Neural cell (in vitro differentiated cells): ENCODE data around the gene SGSH. TPM values are rescaled to one million over a fixed set of nuclear protein-coding genes. Genes with fewer than 3 reads are reported as not detected.

Source experiments
- H2AFZ ChIP-seq: fragments of 200-600, 300-800 bp; sonication (generic), shearing (Covaris generic); 2 replicates; pipeline ENCODE4 v1.6.0; 2014; ENCODE audit warnings: low read depth, mild to moderate bottlenecking, antibody characterized with exemption, low read length, moderate library complexity
- H3F3A ChIP-seq: fragments of 200-600 bp; shearing (Covaris generic); 2 replicates; pipeline ENCODE4 v1.6.1; 2016; ENCODE audit warnings: mild to moderate bottlenecking, moderate library complexity, mixed read lengths, antibody characterized with exemption, low read length; ENCODE audit not compliant: insufficient read depth, poor library complexity, severe bottlenecking
- H3K27ac ChIP-seq: fragments of 200-600, 300-800 bp; sonication (generic), shearing (Covaris generic); 2 replicates; pipeline ENCODE4 v1.5.1; 2014; ENCODE audit warnings: mild to moderate bottlenecking, low read length, moderate library complexity
- H3K27me3 ChIP-seq: fragments of 300-800, 200-600 bp; sonication (generic), shearing (Covaris generic); 2 replicates; pipeline ENCODE4 v1.6.0; 2014; ENCODE audit warnings: mild to moderate bottlenecking, low read depth, low read length, moderate library complexity; ENCODE audit not compliant: insufficient read depth
- H3K36me3 ChIP-seq: fragments of 300-800, 200-600 bp; sonication (generic), shearing (Covaris generic); 2 replicates; pipeline ENCODE4 v1.5.1; 2014; ENCODE audit warnings: mild to moderate bottlenecking, antibody characterized with exemption, low read length, moderate library complexity; ENCODE audit not compliant: insufficient read depth
- H3K4me2 ChIP-seq: fragments of 300-800, 200-600 bp; sonication (generic), shearing (Covaris generic); 2 replicates; pipeline ENCODE4 v1.6.0; 2014; ENCODE audit warnings: mild to moderate bottlenecking, low read length
- H3K4me3 ChIP-seq: fragments of 300-800, 200-600 bp; sonication (generic), shearing (Covaris generic); 2 replicates; pipeline ENCODE4 v1.5.1; 2014; ENCODE audit warnings: mild to moderate bottlenecking, low read length, moderate library complexity
- H3K79me2 ChIP-seq: fragments of 200-600 bp; shearing (Covaris generic); replicated peaks from 2 replicates; pipeline ENCODE4 v1.6.0; 2014; ENCODE audit warnings: mild to moderate bottlenecking, low read length, moderate library complexity; ENCODE audit not compliant: insufficient read depth
- H3K9ac ChIP-seq: fragments of 300-800, 200-600 bp; sonication (generic), shearing (Covaris generic); 2 replicates; pipeline ENCODE4 v1.6.1; 2016; ENCODE audit warnings: mild to moderate bottlenecking, low read length, mixed read lengths
- H3K9me2 ChIP-seq: fragments of 200-600 bp; shearing (Covaris generic); 2 replicates; pipeline ENCODE4 v1.6.1; 2016; ENCODE audit warnings: mild to moderate bottlenecking, low read length, mixed read lengths; ENCODE audit not compliant: insufficient read depth
- H3K9me3 ChIP-seq: fragments of 200-600, 300-800 bp; sonication (generic), shearing (Covaris generic); 2 replicates; pipeline ENCODE4 v1.6.1; 2016; ENCODE audit warnings: mild to moderate bottlenecking, mixed run types, low read length, moderate library complexity, mixed read lengths
- H4K20me1 ChIP-seq: fragments of 200-600 bp; shearing (Covaris generic); 2 replicates; pipeline ENCODE4 v1.6.1; 2016; ENCODE audit warnings: mild to moderate bottlenecking, mixed run types; ENCODE audit not compliant: insufficient read depth
- EP300 ChIP-seq: fragments of 450-650 bp; conservative IDR thresholded peaks from 2 replicates; pipeline ENCODE4 v1.6.1; 2014; ENCODE audit warnings: antibody characterized with exemption, mild to moderate bottlenecking, moderate library complexity; ENCODE audit not compliant: poor library complexity, severe bottlenecking
- EZH2 ChIP-seq: fragments of 200-600, 300-800 bp; shearing (Covaris generic), sonication (generic); IDR thresholded peaks from 2 replicates; pipeline ENCODE4 v1.6.1; 2014; ENCODE audit warnings: antibody characterized with exemption, low read length, borderline replicate concordance, mild to moderate bottlenecking; ENCODE audit not compliant: insufficient read depth, poor library complexity, severe bottlenecking
- MXI1 ChIP-seq: fragments of 450-650 bp; conservative IDR thresholded peaks from 2 replicates; pipeline ENCODE4 v1.6.1; 2014; ENCODE audit warnings: antibody characterized with exemption, mild to moderate bottlenecking; ENCODE audit not compliant: poor library complexity, severe bottlenecking
- POLR2AphosphoS5 ChIP-seq: IDR thresholded peaks from 2 replicates; pipeline ENCODE4 v1.6.1; 2012
- RAD21 ChIP-seq: fragments of 450-650 bp; conservative IDR thresholded peaks from 2 replicates; pipeline ENCODE4 v1.6.1; 2014; ENCODE audit warnings: antibody characterized with exemption, mild to moderate bottlenecking, moderate library complexity
- SMC3 ChIP-seq: fragments of 450-650 bp; conservative IDR thresholded peaks from 2 replicates; pipeline ENCODE4 v1.6.1; 2014; ENCODE audit warnings: antibody characterized with exemption, mild to moderate bottlenecking, moderate library complexity; ENCODE audit not compliant: poor library complexity
- TAF1 ChIP-seq: IDR thresholded peaks from 2 replicates; pipeline ENCODE4 v1.6.1; 2012; ENCODE audit warnings: low read depth
- polyA minus RNA-seq: library from RNA; depleted of rRNA, polyadenylated mRNA; stranded (reverse); fragments of >200 nt; gene quantifications from 2 replicates; pipeline ENCODE4 v1.2.3, GENCODE V29; 2014
- polyA plus RNA-seq: library from polyadenylated mRNA; depleted of rRNA; stranded (reverse); fragments of >200 nt; gene quantifications from 2 replicates; pipeline ENCODE4 v1.2.3, GENCODE V29; 2014
- TF ChIP-seq, protein P1 (sequence below): fragments of 450-650 bp; IDR thresholded peaks from 2 replicates; pipeline ENCODE4 v1.5.1; 2014; ENCODE audit warnings: antibody characterized with exemption, mild to moderate bottlenecking, moderate library complexity; ENCODE audit not compliant: poor library complexity, severe bottlenecking
- TF ChIP-seq, protein P2 (sequence below): IDR thresholded peaks from 2 replicates; pipeline ENCODE4 v1.6.1; 2012; ENCODE audit warnings: borderline replicate concordance

SGSH gene
- polyA plus RNA-seq (8.0 and 9.3 TPM in 2 replicates), polyA minus RNA-seq (6.1 and 11.0 TPM in 2 replicates)

DNA sequence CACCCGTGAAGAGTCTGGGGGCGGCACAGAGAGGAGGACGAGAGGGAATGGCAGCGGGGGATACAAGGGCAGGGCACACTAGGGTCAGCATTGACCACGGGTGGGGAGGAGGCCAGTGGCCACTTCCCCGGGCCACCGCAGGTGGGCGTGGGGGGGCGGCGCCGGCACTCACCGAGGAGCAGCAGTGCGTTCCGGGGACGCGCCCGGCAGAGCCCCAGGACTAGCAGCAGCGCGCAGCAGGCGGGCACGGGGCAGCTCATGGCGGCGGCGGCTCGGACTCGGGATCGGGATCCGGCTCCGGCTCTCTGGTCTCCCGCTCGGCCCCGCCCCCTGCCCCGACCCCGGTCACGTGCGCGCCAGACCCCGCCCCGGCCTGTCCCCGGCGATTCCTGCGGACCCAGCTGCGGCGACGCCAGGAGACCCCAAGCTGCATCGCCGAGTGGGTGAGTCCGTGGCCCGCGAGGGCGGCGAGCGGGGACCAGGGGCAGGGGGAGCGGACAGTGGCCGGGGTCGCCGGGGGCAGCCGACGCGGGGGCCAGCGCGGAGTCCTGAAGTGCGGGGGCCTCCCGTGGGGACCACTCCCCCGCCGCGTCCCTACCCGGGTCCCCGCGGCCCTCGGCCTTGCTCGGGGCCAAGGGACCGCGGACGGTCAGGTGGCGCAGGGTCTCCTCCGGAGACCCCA is at the start of gene SGSH, which contains the start of gene SLC26A11:
SGSH (minus strand) TSS at position 280 of the 682 bp plus-strand sequence; CDS start at position 260, 20 bp downstream.
SLC26A11 (plus strand) TSS at position 374 of the 682 bp plus-strand sequence. CDS start 1,134 bp downstream, outside the sequence.
- Histone ChIP-seq H3K27ac (no peak within 1 kb of the TSS), H3K9me2 (no peaks in the 10 kb centered on the region), H3K79me2 (no peaks in the 10 kb centered on the region), H3K4me2 (peak within 1 kb of the TSS; percentile 82), H3K9me3 (no peaks in the 10 kb centered on the region), H3K9ac (peak within 1 kb of the TSS; percentile 69), H3F3A (no peaks in the 10 kb centered on the region), H2AFZ (peak within 1 kb of the TSS; percentile 40), H3K4me3 (peak within 1 kb of the TSS; percentile 85), H3K27me3 (no peaks in the 10 kb centered on the region), H3K36me3 (no peaks in the 10 kb centered on the region), H4K20me1 (no peaks in the 10 kb centered on the region)
- TF ChIP-seq, protein P1, sequence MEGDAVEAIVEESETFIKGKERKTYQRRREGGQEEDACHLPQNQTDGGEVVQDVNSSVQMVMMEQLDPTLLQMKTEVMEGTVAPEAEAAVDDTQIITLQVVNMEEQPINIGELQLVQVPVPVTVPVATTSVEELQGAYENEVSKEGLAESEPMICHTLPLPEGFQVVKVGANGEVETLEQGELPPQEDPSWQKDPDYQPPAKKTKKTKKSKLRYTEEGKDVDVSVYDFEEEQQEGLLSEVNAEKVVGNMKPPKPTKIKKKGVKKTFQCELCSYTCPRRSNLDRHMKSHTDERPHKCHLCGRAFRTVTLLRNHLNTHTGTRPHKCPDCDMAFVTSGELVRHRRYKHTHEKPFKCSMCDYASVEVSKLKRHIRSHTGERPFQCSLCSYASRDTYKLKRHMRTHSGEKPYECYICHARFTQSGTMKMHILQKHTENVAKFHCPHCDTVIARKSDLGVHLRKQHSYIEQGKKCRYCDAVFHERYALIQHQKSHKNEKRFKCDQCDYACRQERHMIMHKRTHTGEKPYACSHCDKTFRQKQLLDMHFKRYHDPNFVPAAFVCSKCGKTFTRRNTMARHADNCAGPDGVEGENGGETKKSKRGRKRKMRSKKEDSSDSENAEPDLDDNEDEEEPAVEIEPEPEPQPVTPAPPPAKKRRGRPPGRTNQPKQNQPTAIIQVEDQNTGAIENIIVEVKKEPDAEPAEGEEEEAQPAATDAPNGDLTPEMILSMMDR, result no peak
- peak; percentile 45 for TF ChIP-seq POLR2AphosphoS5
- no peak for TF ChIP-seq EP300
- TF ChIP-seq EZH2, result no peak
- TF ChIP-seq MXI1, result peak; percentile 50
- peak; percentile 32 for TF ChIP-seq RAD21
- TF ChIP-seq, protein P2, sequence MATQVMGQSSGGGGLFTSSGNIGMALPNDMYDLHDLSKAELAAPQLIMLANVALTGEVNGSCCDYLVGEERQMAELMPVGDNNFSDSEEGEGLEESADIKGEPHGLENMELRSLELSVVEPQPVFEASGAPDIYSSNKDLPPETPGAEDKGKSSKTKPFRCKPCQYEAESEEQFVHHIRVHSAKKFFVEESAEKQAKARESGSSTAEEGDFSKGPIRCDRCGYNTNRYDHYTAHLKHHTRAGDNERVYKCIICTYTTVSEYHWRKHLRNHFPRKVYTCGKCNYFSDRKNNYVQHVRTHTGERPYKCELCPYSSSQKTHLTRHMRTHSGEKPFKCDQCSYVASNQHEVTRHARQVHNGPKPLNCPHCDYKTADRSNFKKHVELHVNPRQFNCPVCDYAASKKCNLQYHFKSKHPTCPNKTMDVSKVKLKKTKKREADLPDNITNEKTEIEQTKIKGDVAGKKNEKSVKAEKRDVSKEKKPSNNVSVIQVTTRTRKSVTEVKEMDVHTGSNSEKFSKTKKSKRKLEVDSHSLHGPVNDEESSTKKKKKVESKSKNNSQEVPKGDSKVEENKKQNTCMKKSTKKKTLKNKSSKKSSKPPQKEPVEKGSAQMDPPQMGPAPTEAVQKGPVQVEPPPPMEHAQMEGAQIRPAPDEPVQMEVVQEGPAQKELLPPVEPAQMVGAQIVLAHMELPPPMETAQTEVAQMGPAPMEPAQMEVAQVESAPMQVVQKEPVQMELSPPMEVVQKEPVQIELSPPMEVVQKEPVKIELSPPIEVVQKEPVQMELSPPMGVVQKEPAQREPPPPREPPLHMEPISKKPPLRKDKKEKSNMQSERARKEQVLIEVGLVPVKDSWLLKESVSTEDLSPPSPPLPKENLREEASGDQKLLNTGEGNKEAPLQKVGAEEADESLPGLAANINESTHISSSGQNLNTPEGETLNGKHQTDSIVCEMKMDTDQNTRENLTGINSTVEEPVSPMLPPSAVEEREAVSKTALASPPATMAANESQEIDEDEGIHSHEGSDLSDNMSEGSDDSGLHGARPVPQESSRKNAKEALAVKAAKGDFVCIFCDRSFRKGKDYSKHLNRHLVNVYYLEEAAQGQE, result no peak
- TF ChIP-seq SMC3, result peak; percentile 29
- TF ChIP-seq TAF1, result no peak

DNA sequence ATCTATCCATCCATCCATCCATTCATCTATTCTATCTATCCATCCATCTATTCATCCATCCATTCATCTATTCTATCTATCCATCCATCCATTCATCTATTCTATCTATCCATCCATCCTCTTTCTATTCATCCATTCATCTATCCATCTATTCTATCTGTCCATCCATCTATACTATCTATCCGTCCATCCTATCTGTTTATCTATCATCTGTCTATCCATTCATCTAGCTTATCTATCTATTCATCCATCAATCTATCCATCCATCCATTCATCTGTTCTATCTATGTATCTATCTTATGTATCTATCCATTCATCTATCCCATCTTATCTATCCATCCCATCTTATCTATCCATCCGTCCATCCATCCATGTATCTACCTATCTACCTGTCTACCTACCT is 49.3 kb upstream of the SGSH start:
- Histone ChIP-seq H3K27me3 (no peaks in the 10 kb centered on the region), H3K9ac (no peak overlapping the region), H3K4me3 (no peak overlapping the region), H3K36me3 (no peaks in the 10 kb centered on the region), H3K9me2 (no peaks in the 10 kb centered on the region), H3K79me2 (no peaks in the 10 kb centered on the region), H3F3A (no peaks in the 10 kb centered on the region), H4K20me1 (no peaks in the 10 kb centered on the region), H2AFZ (no peak overlapping the region), H3K4me2 (no peak overlapping the region), H3K9me3 (no peaks in the 10 kb centered on the region), H3K27ac (no peak overlapping the region)
- TF ChIP-seq, protein P2, result no peak
- TF ChIP-seq RAD21 (no peak), TAF1 (no peak), POLR2AphosphoS5 (no peak), MXI1 (no peak), EP300 (no peak), EZH2 (no peak), SMC3 (no peak)
- TF ChIP-seq, protein P1, result no peak
